ENCODE measurements around the gene FHIP1A.

DNA sequence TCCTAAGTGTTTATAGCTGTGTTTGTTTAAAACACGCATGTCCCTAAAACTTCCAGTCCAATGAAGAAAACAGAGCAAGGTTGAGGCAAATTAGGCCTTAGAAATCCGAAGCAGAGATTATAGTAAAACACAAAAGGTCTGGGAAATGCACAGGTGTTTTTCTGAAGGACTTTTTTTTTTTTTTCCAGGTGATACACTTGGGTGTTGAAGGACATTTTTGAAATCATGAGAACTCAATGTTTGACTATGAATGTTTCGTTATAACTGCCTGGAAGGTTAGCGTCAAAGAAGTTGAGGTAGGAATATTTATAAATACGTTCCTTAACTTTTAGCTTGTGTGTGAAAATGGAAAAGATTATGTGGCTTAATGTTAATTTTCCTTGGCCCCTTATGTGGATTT, 45.5 kb downstream of the FHIP1A start:
- TF ChIP-seq, protein P1, sequence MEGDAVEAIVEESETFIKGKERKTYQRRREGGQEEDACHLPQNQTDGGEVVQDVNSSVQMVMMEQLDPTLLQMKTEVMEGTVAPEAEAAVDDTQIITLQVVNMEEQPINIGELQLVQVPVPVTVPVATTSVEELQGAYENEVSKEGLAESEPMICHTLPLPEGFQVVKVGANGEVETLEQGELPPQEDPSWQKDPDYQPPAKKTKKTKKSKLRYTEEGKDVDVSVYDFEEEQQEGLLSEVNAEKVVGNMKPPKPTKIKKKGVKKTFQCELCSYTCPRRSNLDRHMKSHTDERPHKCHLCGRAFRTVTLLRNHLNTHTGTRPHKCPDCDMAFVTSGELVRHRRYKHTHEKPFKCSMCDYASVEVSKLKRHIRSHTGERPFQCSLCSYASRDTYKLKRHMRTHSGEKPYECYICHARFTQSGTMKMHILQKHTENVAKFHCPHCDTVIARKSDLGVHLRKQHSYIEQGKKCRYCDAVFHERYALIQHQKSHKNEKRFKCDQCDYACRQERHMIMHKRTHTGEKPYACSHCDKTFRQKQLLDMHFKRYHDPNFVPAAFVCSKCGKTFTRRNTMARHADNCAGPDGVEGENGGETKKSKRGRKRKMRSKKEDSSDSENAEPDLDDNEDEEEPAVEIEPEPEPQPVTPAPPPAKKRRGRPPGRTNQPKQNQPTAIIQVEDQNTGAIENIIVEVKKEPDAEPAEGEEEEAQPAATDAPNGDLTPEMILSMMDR (IDR thresholded peaks at IDR 0.05) = no peak
- no peak for TF ChIP-seq POLR2A (IDR thresholded peaks at IDR 0.05)
